HUES6 (cell line): ENCODE results near the gene SPG21.

Source experiments
- H3K27ac ChIP-seq: 2 replicates; pipeline ENCODE4 v1.7.0; 2013; ENCODE audit warnings: low read depth, mild to moderate bottlenecking, low read length, inconsistent platforms
- H3K27me3 ChIP-seq: 2 replicates; pipeline ENCODE4 v1.6.1; 2013; ENCODE audit warnings: low read length; ENCODE audit not compliant: control insufficient read depth, insufficient read depth
- H3K36me3 ChIP-seq: 2 replicates; pipeline ENCODE4 v1.6.1; 2013; ENCODE audit warnings: low read length; ENCODE audit not compliant: control insufficient read depth, insufficient read depth
- H3K4me1 ChIP-seq: 2 replicates; pipeline ENCODE4 v1.6.1; 2013; ENCODE audit warnings: low read length; ENCODE audit not compliant: control insufficient read depth, insufficient read depth
- H3K4me3 ChIP-seq: 2 replicates; pipeline ENCODE4 v1.5.1; 2013; ENCODE audit warnings: low read depth, low read length
- H3K9ac ChIP-seq: one replicate; pipeline ENCODE4 v1.6.1; 2013; ENCODE audit warnings: mild to moderate bottlenecking, low read length
- H3K9me3 ChIP-seq: 2 replicates; pipeline ENCODE4 v1.6.1; 2013; ENCODE audit warnings: low read depth, low read length; ENCODE audit not compliant: control insufficient read depth, insufficient read depth

SPG21 gene

GRCh38 chr15:64989416-64990167, at the start of gene SPG21:
TSS of gene SPG21 (minus strand) at chr15:64989914. CDS start at chr15:64983569, 6,345 bp downstream.
- Histone ChIP-seq H3K9ac (peak within 1 kb of the TSS; percentile 88), H3K9me3 (no peaks in the 10 kb centered on the region), H3K4me1 (no peaks in the 10 kb centered on the region), H3K27ac (no peak within 1 kb of the TSS), H3K4me3 (peak within 1 kb of the TSS; percentile 84), H3K36me3 (0 out of 2 replicates have a peak, but pooled peaks cover 5% of the 10 kb centered on the region), H3K27me3 (no peaks in the 10 kb centered on the region)

GRCh38 chr15:65038836-65039235, 49.1 kb upstream of the SPG21 start:
- Histone ChIP-seq H3K4me3 (no peak overlapping the region), H3K9me3 (no peaks in the 10 kb centered on the region), H3K27ac (no peak overlapping the region), H3K9ac (no peak overlapping the region), H3K36me3 (no peaks in the 10 kb centered on the region), H3K4me1 (no peaks in the 10 kb centered on the region), H3K27me3 (no peaks in the 10 kb centered on the region)

- no peak overlapping the region for H3K4me3 ChIP-seq
- H3K9ac ChIP-seq: no peak overlapping the region
- H3K27ac ChIP-seq: no peak overlapping the region
- H3K27me3 ChIP-seq: no peaks in the 10 kb centered on the region
- no peaks in the 10 kb centered on the region for H3K9me3 ChIP-seq
- H3K4me1 ChIP-seq: no peaks in the 10 kb centered on the region
- H3K36me3 ChIP-seq: no peaks in the 10 kb centered on the region
These were observed 48.7 kb upstream of the SPG21 start for GRCh38 chr15:65038428-65038827.

- Histone ChIP-seq H3K9me3 (no peaks in the 10 kb centered on the region), H3K4me3 (no peak overlapping the region), H3K4me1 (no peaks in the 10 kb centered on the region; the same call in 1 of the 2 replicates), H3K9ac (no peak overlapping the region), H3K36me3 (no peaks in the 10 kb centered on the region), H3K27ac (no peak overlapping the region), H3K27me3 (no peaks in the 10 kb centered on the region)
These were observed 47.6 kb upstream of the SPG21 start for GRCh38 chr15:65037309-65037708.

- Histone ChIP-seq H3K4me3 (no peak overlapping the region), H3K9ac (no peak overlapping the region), H3K9me3 (no peaks in the 10 kb centered on the region), H3K36me3 (no peaks in the 10 kb centered on the region), H3K27me3 (no peaks in the 10 kb centered on the region), H3K4me1 (no peaks in the 10 kb centered on the region; the same call in 1 of the 2 replicates), H3K27ac (no peak overlapping the region)
These were observed 45.0 kb upstream of the SPG21 start for GRCh38 chr15:65034719-65035118.

- Histone ChIP-seq H3K4me1 (no peaks in the 10 kb centered on the region; the same call in 1 of the 2 replicates), H3K27ac (no peak overlapping the region), H3K36me3 (no peaks in the 10 kb centered on the region), H3K9ac (no peak overlapping the region), H3K9me3 (no peaks in the 10 kb centered on the region), H3K4me3 (no peak overlapping the region), H3K27me3 (no peaks in the 10 kb centered on the region)
These were observed 44.0 kb upstream of the SPG21 start for GRCh38 chr15:65033659-65034269.

- Histone ChIP-seq H3K9ac (no peak overlapping the region), H3K4me1 (peaks cover 5% of the 10 kb centered on the region; the same call in 1 of the 2 replicates), H3K27me3 (no peaks in the 10 kb centered on the region), H3K36me3 (no peaks in the 10 kb centered on the region), H3K27ac (no peak overlapping the region), H3K4me3 (no peak overlapping the region), H3K9me3 (no peaks in the 10 kb centered on the region)
These were observed 43.3 kb upstream of the SPG21 start for GRCh38 chr15:65032801-65033537.

GRCh38 chr15:65029736-65030208, 40.1 kb upstream of the SPG21 start:
- H3K27me3 ChIP-seq: no peaks in the 10 kb centered on the region
- peaks cover 19% of the 10 kb centered on the region for H3K36me3 ChIP-seq
- H3K9ac ChIP-seq: no peak overlapping the region
- peaks cover 8% of the 10 kb centered on the region; the same call in 1 of the 2 replicates for H3K4me1 ChIP-seq
- H3K4me3 ChIP-seq: peak overlapping the region; percentile 96
- H3K27ac ChIP-seq: no peak overlapping the region
- no peaks in the 10 kb centered on the region for H3K9me3 ChIP-seq

GRCh38 chr15:65028921-65029735, 39.4 kb upstream of the SPG21 start, which contains the start of gene MTFMT:
TSS of gene MTFMT (minus strand) at chr15:65029639. CDS start at chr15:65029613, 26 bp downstream.
- H3K36me3 ChIP-seq: peaks cover 22% of the 10 kb centered on the region
- H3K27me3 ChIP-seq: no peaks in the 10 kb centered on the region
- H3K9me3 ChIP-seq: no peaks in the 10 kb centered on the region
- H3K9ac ChIP-seq: peak within 1 kb of the TSS; percentile 87
- H3K4me1 ChIP-seq: peaks cover 8% of the 10 kb centered on the region; the same call in 1 of the 2 replicates
- H3K27ac ChIP-seq: peak within 1 kb of the TSS; percentile 76
- H3K4me3 ChIP-seq: peak within 1 kb of the TSS; percentile 96

- peak overlapping the region; percentile 96 for H3K4me3 ChIP-seq
- H3K27ac ChIP-seq: no peak overlapping the region
- no peaks in the 10 kb centered on the region for H3K27me3 ChIP-seq
- peaks cover 27% of the 10 kb centered on the region for H3K36me3 ChIP-seq
- H3K9ac ChIP-seq: no peak overlapping the region
- H3K9me3 ChIP-seq: no peaks in the 10 kb centered on the region
- peaks cover 8% of the 10 kb centered on the region; the same call in 1 of the 2 replicates for H3K4me1 ChIP-seq
These were observed 38.6 kb upstream of the SPG21 start for GRCh38 chr15:65028338-65028737.
